Subcutaneous abdominal adipose tissue (tissue), 5 donors: ENCODE results near the gene CNGA3.
"Not testable (repeated sequence)": the region's sequence is repeated elsewhere in the genome, so short reads cannot be mapped to it uniquely, and the experiment has no call there.

Experiments
- H3K27ac ChIP-seq: one replicate; pipeline ENCODE4 v1.7.0; 2013; ENCODE audit warnings: low read depth, mild to moderate bottlenecking, inconsistent platforms, low read length, moderate library complexity
- H3K27me3 ChIP-seq, 5 donors: one replicate each; pipeline ENCODE4 v1.7.0; 2013; ENCODE audit warnings: low read length in 5 of 5, inconsistent platforms in 1 of 5; ENCODE audit not compliant: control insufficient read depth in 5 of 5, insufficient read depth in 4 of 5
- H3K36me3 ChIP-seq, 5 donors: one replicate each; pipeline ENCODE4 v1.7.0; 2013; ENCODE audit warnings: low read length in 5 of 5; ENCODE audit not compliant: control insufficient read depth in 5 of 5, insufficient read depth in 5 of 5
- H3K4me1 ChIP-seq, 5 donors: one replicate each; pipeline ENCODE4 v1.7.0; 2013; ENCODE audit warnings: low read length in 5 of 5, mild to moderate bottlenecking in 3 of 5, moderate library complexity in 1 of 5; ENCODE audit not compliant: control insufficient read depth in 5 of 5, insufficient read depth in 5 of 5
- H3K4me3 ChIP-seq, 5 donors: one replicate each; pipeline ENCODE4 v1.7.0; 2013; ENCODE audit warnings: low read length in 5 of 5, low read depth in 1 of 5
- H3K9ac ChIP-seq, 5 donors: one replicate each; pipeline ENCODE4 v1.7.0; 2013; ENCODE audit warnings: low read length in 5 of 5, mild to moderate bottlenecking in 4 of 5, moderate library complexity in 3 of 5
- H3K9me3 ChIP-seq, 5 donors: one replicate each; pipeline ENCODE4 v1.7.0; 2013; ENCODE audit warnings: low read length in 5 of 5; ENCODE audit not compliant: control insufficient read depth in 5 of 5
- donor health status: healthy.
- donor health status: healthy.
- donor health status: healthy.
- donor health status: healthy.
- donor health status: healthy.

Gene CNGA3

DNA sequence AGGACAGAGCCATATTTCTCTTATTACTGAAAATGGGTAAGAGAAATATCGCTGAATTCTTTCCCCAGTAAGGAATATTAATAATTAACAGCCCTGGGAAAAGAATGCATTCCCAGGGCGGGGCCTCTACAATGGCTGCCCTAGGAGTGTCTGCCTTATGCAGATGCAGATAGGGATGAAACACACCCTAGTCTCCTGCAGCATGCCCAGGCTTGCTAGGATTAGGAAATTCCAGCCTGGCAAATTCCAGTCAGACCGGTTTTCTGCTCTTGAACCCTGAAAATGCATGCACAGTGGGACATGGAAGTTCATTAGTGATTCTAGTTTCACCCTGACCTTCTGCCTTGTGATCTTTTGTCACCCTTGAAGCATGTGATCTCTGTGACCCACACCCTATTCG lies 89.4 kb downstream of the CNGA3 start:
- not testable (repeated sequence) for H3K4me1 ChIP-seq, H3K27ac ChIP-seq, H3K27me3 ChIP-seq, H3K36me3 ChIP-seq, H3K9ac ChIP-seq, H3K4me3 ChIP-seq
- peaks cover 0 to 10% (median 4%) of the 10 kb centered on the region in 5 donors for H3K9me3 ChIP-seq

DNA sequence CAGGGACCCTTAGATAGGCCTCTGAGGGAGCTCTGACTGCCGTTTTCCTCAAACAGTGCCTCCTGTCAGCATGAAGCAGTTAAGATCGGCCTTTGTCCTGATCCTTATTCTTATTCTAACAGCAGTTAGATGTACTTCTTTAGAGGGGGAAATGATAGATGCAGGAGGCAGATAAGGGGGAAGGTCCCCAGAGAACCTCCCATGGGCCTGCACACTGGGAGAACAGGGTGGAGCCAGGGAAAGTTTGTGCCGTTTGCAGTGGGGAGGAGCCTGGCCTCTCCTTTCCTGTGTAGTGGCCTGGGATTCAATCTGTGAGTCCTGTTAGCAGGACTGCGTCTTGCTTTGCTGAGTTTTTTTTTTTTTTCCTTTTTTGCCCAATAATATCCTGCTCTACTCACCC lies 90.5 kb downstream of the CNGA3 start:
- Histone ChIP-seq H3K36me3 (no peaks in the 10 kb centered on the region), H3K4me1 (peaks cover 0 to 8% (median 0%) of the 10 kb centered on the region in 5 donors), H3K9me3 (peaks cover 0 to 10% (median 4%) of the 10 kb centered on the region in 5 donors), H3K27ac (no peak overlapping the region), H3K9ac (no peak overlapping the region), H3K4me3 (no peak overlapping the region), H3K27me3 (no peaks in the 10 kb centered on the region)

DNA sequence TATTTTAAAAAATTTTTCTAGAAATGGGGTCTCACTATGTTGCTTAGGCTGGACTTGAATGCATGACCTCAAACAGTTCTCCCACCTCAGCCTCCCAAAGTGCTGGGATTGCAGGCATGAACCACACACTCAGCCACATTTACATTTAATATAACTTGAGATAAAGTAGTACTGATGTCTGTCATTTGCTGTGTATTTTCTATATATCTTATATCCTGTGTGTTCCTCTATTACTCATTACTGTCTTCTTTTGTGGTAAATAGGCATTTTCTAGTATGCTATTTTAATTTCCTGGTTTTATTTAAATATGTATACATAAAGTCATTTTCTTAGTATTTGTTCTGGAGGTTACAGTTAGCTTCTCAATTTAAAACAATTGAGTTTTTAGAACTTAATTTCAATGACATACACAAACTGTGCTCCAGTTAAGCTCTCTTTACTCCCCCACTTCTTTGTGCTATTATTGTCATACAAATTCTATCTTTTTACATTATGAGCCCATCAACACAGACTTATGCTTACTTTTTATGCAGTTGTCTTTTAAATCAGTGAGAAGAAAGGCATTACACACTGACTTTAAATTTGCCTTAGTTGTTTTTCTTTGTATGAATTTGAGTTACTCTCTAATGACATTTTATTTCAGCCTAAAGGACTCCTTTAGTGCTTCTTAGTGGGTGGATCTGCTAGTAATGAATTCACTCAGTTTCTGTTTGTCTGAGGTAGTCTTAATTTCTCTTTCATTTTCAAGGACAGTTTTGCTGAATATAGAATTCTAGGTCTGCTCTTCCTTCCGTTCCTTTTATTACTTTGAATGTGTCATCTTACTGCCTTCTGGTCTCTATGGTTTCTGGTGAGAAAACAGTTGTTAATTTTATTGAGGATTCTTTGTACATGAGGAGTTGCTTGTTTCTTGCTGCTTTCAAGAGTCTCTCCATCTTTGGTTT lies 92.2 kb downstream of the CNGA3 start:
- peaks cover 0 to 8% (median 0%) of the 10 kb centered on the region in 5 donors for H3K4me1 ChIP-seq
- no peaks in the 10 kb centered on the region for H3K36me3 ChIP-seq
- H3K27ac ChIP-seq = no peak overlapping the region
- H3K4me3 ChIP-seq = no peak overlapping the region
- no peaks in the 10 kb centered on the region for H3K27me3 ChIP-seq
- peaks cover 0 to 8% (median 4%) of the 10 kb centered on the region in 5 donors for H3K9me3 ChIP-seq
- no peak overlapping the region for H3K9ac ChIP-seq

DNA sequence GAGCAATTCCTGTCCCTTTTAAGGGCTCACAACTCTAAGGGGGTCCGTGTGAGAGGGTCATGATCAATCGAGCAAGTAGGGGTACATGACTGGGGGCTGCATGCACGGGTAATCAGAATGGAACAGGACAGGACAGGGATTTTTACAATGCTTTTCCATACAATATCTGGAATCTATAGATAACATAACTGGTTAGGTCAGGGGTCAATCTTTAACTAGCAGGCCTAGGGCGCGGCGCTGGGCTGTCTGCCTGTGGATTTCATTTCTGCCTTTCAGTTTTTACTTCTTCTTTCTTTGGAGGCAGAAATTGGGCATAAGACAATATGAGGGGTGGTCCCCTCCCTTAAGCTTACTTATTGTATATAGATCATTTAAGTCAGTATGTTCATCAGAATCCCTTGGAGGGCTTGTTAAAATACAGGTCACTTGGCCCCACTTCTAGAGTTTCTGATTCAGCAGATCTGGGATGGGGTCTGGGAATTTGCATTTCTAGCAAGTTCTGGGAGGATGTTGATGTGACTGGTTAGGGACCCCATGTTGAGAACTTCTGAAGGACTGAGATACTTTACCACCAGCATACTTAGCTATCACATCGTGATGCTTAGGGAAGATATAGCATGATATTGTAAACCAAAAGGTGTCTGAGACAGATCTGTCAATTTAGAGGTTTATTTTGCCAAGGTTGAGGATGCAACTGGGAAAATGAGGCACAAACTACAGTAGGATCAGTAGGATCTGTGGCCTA lies 95.6 kb downstream of the CNGA3 start:
- Histone ChIP-seq H3K9me3 (peaks cover 0 to 3% (median 0%) of the 10 kb centered on the region in 5 donors), H3K36me3 (no peaks in the 10 kb centered on the region), H3K4me3 (no peak overlapping the region), H3K4me1 (peaks cover 0 to 25% (median 20%) of the 10 kb centered on the region in 5 donors), H3K27ac (no peak overlapping the region), H3K9ac (no peak overlapping the region), H3K27me3 (no peaks in the 10 kb centered on the region)

DNA sequence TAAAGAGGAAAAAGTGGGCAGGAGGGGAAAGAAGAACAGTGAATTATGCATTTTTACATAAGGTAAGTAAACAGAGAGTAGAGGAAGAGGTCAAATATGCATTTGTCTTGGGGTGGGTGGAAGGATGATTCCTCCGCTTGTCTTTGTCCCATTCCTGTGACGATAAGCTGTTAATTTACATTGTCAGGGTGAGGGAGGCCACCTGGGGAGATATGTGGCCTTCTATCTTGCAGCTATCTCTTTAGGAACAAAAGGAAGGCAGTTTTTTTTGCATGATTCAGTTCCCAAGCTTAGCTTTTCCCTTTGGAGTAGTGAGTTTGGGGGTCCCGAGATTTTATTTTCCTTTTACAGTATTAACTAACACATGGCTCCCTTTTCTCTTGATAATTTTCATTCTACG lies 96.2 kb downstream of the CNGA3 start:
- Histone ChIP-seq H3K4me1 (peaks cover 0 to 22% (median 20%) of the 10 kb centered on the region in 5 donors), H3K36me3 (no peaks in the 10 kb centered on the region), H3K4me3 (no peak overlapping the region), H3K9ac (no peak overlapping the region), H3K9me3 (peaks cover 0 to 3% (median 0%) of the 10 kb centered on the region in 5 donors), H3K27me3 (no peaks in the 10 kb centered on the region), H3K27ac (no peak overlapping the region)

DNA sequence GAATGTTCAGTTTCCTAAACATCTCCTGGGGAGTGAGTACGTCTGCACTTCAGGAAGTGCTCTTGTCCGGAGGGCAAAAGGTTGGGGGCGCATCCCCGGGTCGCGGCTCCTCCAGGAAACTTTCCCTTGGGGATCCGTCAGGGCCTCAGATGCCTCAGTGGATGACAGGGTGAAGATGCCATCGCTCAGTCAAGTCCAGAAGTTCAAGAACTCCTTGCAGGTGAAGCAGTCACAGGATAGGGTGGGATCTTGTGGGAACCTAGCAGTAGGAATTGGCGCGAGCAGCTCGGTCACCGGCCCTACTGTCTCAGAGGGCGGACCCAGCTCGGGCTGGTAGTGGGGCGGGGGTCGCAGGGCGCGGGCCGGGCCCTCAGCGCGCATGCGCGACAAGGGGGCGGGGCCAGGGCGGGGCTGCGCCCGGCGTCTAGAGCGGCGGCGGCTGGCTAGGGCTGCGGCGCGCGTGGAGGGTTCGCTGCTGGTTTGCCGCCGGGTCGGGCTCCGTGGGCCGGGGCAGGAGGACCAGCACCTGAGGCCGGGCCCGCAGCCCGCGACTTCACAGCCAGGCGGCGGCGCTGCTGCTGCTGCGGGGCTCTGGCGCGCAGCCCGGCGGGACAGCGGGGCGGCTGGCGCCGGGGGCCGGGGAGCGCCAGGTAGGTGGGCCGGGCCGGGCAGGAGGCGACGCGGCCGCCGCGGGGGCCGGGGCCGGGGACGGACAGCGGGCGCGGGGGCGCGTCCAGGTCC lies 98.3 kb downstream of the CNGA3 start, which contains the start of gene INPP4A:
Gene INPP4A (plus strand): TSS at position 423 of the 741 bp plus-strand sequence. CDS start 75,191 bp downstream, outside the sequence.
- no peaks in the 10 kb centered on the region for H3K9me3 ChIP-seq
- peak within 1 kb of the TSS; percentile 77 to 89 (median 79) for H3K9ac ChIP-seq
- H3K4me1 ChIP-seq = peaks cover 0 to 22% (median 20%) of the 10 kb centered on the region in 5 donors
- peak within 1 kb of the TSS; percentile 80 to 91 (median 87) for H3K4me3 ChIP-seq
- H3K27me3 ChIP-seq = no peaks in the 10 kb centered on the region
- H3K27ac ChIP-seq = peak within 1 kb of the TSS; percentile 65
- no peaks in the 10 kb centered on the region for H3K36me3 ChIP-seq

DNA sequence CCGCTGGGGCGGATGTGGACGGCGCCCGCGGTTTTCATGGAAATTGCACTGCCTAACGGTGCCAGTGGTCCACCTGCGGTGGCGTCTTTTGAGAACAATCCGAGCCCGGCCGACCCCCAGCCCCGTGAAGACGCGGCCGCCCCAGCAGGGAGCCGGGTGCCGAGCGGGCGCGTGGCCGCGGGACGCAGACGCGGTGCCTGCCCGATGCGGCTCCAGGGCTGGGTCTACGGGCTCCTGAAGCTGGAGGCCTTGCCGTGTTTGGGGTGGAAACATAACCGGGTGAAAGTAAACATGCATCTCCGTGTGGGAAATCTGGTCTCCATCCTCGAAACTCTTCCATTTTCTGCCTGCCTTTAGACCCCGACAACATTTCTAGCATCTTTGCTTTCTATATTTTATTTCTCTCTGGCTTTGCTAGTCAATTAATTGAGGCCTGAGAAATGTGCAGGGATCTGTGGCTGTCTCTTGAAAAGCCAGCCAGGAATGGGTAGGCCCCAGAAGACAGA lies 99.0 kb downstream of the CNGA3 start:
- H3K4me1 ChIP-seq = peaks cover 0 to 22% (median 20%) of the 10 kb centered on the region in 5 donors
- peak overlapping the region; percentile 65 for H3K27ac ChIP-seq
- peak overlapping the region; percentile 71 to 88 (median 87) for H3K4me3 ChIP-seq
- H3K9ac ChIP-seq = peak overlapping the region; percentile 77 to 89 (median 79)
- H3K27me3 ChIP-seq = no peaks in the 10 kb centered on the region
- no peaks in the 10 kb centered on the region for H3K9me3 ChIP-seq
- no peaks in the 10 kb centered on the region for H3K36me3 ChIP-seq

DNA sequence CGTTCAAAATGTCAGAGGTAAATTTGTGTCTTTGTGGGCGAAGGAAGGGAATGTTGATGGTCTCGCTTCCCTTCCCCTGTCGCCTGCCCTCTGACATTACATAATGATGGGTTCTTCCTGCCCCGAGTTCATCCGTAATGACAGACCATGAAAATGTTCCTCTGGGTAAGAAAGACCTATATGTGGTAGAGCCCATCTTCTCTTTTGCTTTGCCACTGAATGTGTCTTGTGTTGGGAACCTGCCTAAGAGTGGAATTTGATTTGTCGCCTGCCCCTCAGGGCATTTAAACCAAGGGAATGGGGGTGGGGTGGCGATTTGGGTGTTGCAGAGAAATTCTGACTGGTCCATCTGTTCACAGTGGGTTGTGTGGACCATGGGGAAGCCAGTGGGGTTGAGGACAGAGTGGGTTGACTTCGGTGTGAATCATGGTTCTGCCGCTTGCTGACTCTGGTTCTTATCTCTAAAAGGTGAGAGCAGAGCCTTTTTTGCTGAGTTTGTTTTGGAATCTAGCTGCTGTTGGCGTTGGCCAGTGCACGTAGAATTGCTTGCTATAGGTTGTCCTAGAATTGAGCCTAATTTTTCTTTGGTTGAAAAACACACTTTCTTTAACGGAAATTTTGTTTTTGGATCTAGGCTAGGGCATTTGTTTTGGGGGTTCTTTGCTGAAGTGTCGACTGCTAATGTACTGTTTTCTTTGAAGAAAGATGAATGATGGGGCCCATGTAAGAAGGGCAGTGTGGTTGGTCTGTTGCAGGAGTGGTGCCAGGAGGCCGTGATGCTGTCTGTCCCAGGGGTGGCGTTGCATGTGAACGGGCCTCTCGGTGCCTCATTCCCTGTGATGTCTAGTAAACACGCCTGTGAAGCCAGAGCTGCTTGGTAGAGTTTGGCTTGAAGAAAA lies 99.7 kb downstream of the CNGA3 start:
- H3K9ac ChIP-seq = peak overlapping the region; percentile 77 to 89 (median 79)
- no peaks in the 10 kb centered on the region for H3K36me3 ChIP-seq
- peak overlapping the region; percentile 71 to 88 (median 87) for H3K4me3 ChIP-seq
- H3K27ac ChIP-seq = peak overlapping the region; percentile 65
- H3K4me1 ChIP-seq = peaks cover 0 to 24% (median 23%) of the 10 kb centered on the region in 5 donors
- no peaks in the 10 kb centered on the region for H3K27me3 ChIP-seq
- H3K9me3 ChIP-seq = no peaks in the 10 kb centered on the region

DNA sequence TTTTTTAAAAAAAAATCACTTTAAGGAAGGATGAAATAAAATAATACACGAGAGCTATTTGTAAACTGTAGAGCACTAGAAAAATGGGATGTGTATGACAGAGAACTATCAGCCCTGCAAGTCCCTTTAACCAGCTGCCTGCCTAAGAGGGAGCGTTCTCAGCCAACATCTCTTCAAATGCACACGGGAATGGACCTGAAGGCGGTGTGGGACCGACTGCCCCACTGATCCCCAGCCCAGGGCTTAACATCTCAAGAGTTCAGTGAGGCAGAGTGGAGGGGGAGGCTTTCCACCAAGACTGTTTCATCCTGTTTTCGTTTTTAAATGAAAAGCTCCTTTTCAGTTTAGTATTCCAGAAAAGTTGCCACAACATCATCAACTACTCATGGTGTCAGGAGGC lies 100.6 kb downstream of the CNGA3 start:
- Histone ChIP-seq H3K27ac (no peak overlapping the region), H3K9ac (peak overlapping the region in 1 of 5 donors; percentile 42), H3K36me3 (no peaks in the 10 kb centered on the region), H3K9me3 (no peaks in the 10 kb centered on the region), H3K4me3 (no peak overlapping the region), H3K4me1 (peaks cover 0 to 29% (median 24%) of the 10 kb centered on the region in 5 donors), H3K27me3 (no peaks in the 10 kb centered on the region)
